ENCODE measurements around the gene NFS1. TPM values are rescaled to one million over a fixed set of nuclear protein-coding genes. Genes with fewer than 3 reads are reported as not detected.

The NFS1 gene
- total and polyA plus RNA-seq, 2 donors (not counting 1 experiment from before 2014, with no cell fraction given) = 29.0 to 30.6 TPM

- Histone ChIP-seq H3K4me3 (ENCODE audit: control extremely low read depth in 1 of 5, extremely low read depth in 1 of 5, insufficient read depth in 1 of 5, low read depth in 2 of 5, low read length in 4 of 5) (no peak overlapping the region), H3K79me2 (ENCODE audit: control insufficient read depth, insufficient read depth, low read length) (peaks cover 95% of the 10 kb centered on the region), H3K36me3 (replicated peaks in 1 of 2; ENCODE audit: control extremely low read depth in 1 of 2, control insufficient read depth in 1 of 2, extremely low read depth in 1 of 2, insufficient read depth in 2 of 2, low read length in 1 of 2) (peaks cover 21 to 92% of the 10 kb centered on the region in 2 experiments), H2AFZ (ENCODE audit: insufficient read depth, low read depth, low read length, poor library complexity, severe bottlenecking) (no peak overlapping the region), H3K9me3 (ENCODE audit: control extremely low read depth in 1 of 3, control insufficient read depth in 2 of 3, insufficient read depth in 1 of 3, low read length in 2 of 3) (no peaks in the 10 kb centered on the region), H3K4me1 (ENCODE audit: control insufficient read depth in 2 of 2, insufficient read depth in 2 of 2, low read length in 2 of 2) (no peaks in the 10 kb centered on the region), H3K27me3 (replicated peaks in 1 of 4; ENCODE audit: control extremely low read depth in 1 of 4, control insufficient read depth in 3 of 4, insufficient read depth in 4 of 4, low read length in 3 of 4) (no peaks in the 10 kb centered on the region), H4K20me1 (ENCODE audit: control insufficient read depth, insufficient read depth, low read length, poor library complexity, severe bottlenecking) (peaks cover 94% of the 10 kb centered on the region), H3K4me2 (replicated peaks; ENCODE audit: low read depth, low read length, poor library complexity, severe bottlenecking) (no peak overlapping the region), H3K27ac (ENCODE audit: low read length in 2 of 2) (no peak overlapping the region), H3K9ac (ENCODE audit: low read length) (no peak overlapping the region)
- intact Hi-C loops (cut with micrococcal nuclease) = loop anchor here (10.0 kb wide), 1 partner anchor 48 kb away; the partner anchor contains the start of gene PHF20
- ChIA-PET CTCF (no interaction called here), POLR2A (interaction anchor here (0.7 kb wide), 1 partner anchor 9 kb away, joined by 3 read pairs; no protein-coding TSS in a partner anchor)
- H3K27ac Mint-ChIP-seq = no peak overlapping the region
- no peak overlapping the region for H3K4me3 Mint-ChIP-seq
- WGBS (ENCODE audit: insufficient coverage) = 100% methylated on average over 12 of the region's 20 CpGs
- TF ChIP-seq EZH2 (IDR thresholded peaks at IDR 0.05; ENCODE audit: borderline replicate concordance, insufficient read depth, low read depth, low read length, poor library complexity, severe bottlenecking) (no peak), CTCF (IDR thresholded peaks at IDR 0.05) (no peak)
- no peak for DNase-seq
- no peaks in the 10 kb centered on the region for H3K9me3 Mint-ChIP-seq (ENCODE audit: insufficient read depth)
- no peak for ATAC-seq (ENCODE audit: low read depth)
- H3K27me3 Mint-ChIP-seq = no peaks in the 10 kb centered on the region
- peaks cover 12% of the 10 kb centered on the region for H3K4me1 Mint-ChIP-seq
Measured at GRCh38 chr20:35726842-35727711, 27.9 kb upstream of the NFS1 start.
